Cardiac muscle cell (in vitro differentiated cells and primary cell): Measurements from ENCODE around the gene SPPL3. TPM values are rescaled to one million over a fixed set of nuclear protein-coding genes. Genes with fewer than 3 reads are reported as not detected.

ENCODE experiments used
- DNase-seq, 2 donors: peaks; one replicate each; pipeline versions ENCODE4 v3.0.0 to v3.0.0-alpha.2; 2010 to 2017; ENCODE audit warnings: low read depth in 1 of 2, low spot score in 1 of 2
- H3K27ac ChIP-seq: fragments of 200-600 bp; sonication (generic); 2 replicates; pipeline ENCODE4 v1.5.1; 2016
- H3K27me3 ChIP-seq: fragments of 200-600 bp; sonication (generic); 2 replicates; pipeline ENCODE4 v1.6.0; 2016; ENCODE audit warnings: control low read depth
- H3K36me3 ChIP-seq: fragments of 200-600 bp; sonication (generic); 2 replicates; pipeline ENCODE4 v1.5.1; 2016; ENCODE audit warnings: control low read depth
- H3K4me1 ChIP-seq: fragments of 200-600 bp; sonication (generic); 2 replicates; pipeline ENCODE4 v1.8.1; 2017; ENCODE audit warnings: low read depth, mild to moderate bottlenecking, mixed run types
- H3K4me3 ChIP-seq: fragments of 200-600 bp; sonication (generic); 2 replicates; pipeline ENCODE4 v1.5.1; 2016; ENCODE audit warnings: mild to moderate bottlenecking
- H3K9me3 ChIP-seq: fragments of 200-600 bp; sonication (generic); 2 replicates; pipeline ENCODE4 v1.5.1; 2017; ENCODE audit warnings: low read depth, mild to moderate bottlenecking, control low read depth
- CTCF ChIP-seq: IDR thresholded peaks from 2 replicates; pipeline ENCODE4 v1.5.1; 2012; ENCODE audit warnings: low read depth, mild to moderate bottlenecking, low read length
- polyA plus RNA-seq: library from polyadenylated mRNA; unstranded; fragments of >200 nt; fragmentation: Nextera tagmentation; extraction: Ambion mirVana; gene quantifications from 2 replicates; pipeline ENCODE4 v1.2.1, GENCODE V29; 2016
- total RNA-seq: library from RNA; depleted of rRNA; stranded (reverse); fragments of >200 nt; gene quantifications from 2 replicates; pipeline ENCODE4 v1.2.3, GENCODE V29; 2016

SPPL3 gene
- total and polyA plus RNA-seq, 2 experiments from 2014 or later = 26.9 to 111 TPM

- no peak for TF ChIP-seq CTCF
- no peak for DNase-seq
- Histone ChIP-seq H3K4me1 (no peaks in the 10 kb centered on the region), H3K9me3 (no peaks in the 10 kb centered on the region), H3K27me3 (no peaks in the 10 kb centered on the region), H3K36me3 (no peaks in the 10 kb centered on the region), H3K27ac (no peak overlapping the region), H3K4me3 (no peak overlapping the region)
These were observed 165.0 kb downstream of the SPPL3 start for GRCh38 chr12:120739031-120739762.

DNA sequence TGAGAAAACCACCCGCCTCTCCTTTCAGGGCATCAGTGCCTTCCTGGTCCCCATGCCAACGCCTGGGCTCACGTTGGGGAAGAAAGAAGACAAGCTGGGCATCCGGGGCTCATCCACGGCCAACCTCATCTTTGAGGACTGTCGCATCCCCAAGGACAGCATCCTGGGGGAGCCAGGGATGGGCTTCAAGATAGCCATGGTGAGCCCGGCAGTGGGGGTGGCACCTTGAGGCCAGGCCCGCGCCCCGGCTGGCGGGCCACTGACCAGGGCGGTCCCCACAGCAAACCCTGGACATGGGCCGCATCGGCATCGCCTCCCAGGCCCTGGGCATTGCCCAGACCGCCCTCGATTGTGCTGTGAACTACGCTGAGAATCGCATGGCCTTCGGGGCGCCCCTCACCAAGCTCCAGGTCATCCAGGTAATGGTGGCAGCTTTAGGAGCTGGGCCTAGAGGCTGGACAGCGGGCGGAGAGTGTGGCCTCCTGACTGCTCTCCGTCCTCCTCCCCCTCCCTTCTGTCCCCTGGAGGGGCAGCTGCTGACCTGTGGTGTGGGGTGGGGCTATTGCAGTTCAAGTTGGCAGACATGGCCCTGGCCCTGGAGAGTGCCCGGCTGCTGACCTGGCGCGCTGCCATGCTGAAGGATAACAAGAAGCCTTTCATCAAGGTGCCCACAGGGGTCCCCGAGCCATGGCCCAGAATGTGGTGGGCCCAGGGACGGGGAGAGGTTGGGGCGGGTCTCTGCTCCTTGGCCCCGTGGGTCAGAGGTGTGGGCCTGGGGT is 165.7 kb downstream of the SPPL3 start:
- DNase-seq = no peak
- Histone ChIP-seq H3K4me1 (no peaks in the 10 kb centered on the region), H3K27me3 (no peaks in the 10 kb centered on the region), H3K9me3 (no peaks in the 10 kb centered on the region), H3K36me3 (no peaks in the 10 kb centered on the region), H3K4me3 (no peak overlapping the region), H3K27ac (no peak overlapping the region)
- peak; percentile 0 for TF ChIP-seq CTCF

DNA sequence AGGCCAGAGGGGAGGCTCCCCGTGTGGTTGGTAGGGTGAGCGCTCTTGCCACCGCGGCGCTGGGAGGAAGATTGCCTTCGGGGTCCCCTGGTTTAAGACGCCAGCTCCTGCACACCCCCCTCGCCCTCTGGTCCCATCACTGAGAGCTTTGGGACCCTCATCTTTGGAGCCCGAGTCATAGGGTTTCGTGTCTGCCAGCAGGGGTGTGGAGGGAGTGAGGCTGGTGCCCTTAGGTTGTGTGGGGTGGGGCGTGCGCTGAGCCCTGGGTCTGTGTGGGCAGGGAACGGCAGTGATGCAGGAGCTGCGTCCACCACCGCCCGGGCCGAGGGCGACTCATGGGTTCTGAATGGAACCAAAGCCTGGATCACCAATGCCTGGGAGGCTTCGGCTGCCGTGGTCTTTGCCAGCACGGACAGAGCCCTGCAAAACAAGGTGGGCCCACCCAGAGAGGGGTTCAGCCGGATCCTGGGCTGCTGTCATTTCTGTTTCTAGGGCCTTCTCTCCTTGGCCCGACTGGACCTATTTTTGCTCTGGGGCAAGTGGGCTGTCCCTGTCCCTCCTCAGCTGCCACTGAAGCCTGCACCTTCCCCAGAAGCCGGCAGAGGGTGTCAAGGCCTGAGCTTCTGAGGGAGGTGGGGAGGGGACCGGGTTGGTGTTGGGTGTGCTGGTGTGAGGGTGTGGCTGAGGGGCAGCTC is 166.5 kb downstream of the SPPL3 start:
- no peak overlapping the region for H3K4me3 ChIP-seq
- H3K36me3 ChIP-seq = no peaks in the 10 kb centered on the region
- no peaks in the 10 kb centered on the region for H3K27me3 ChIP-seq
- peak in 1 of 2 donors; percentile 45 for DNase-seq
- peak; percentile 42 for TF ChIP-seq CTCF
- H3K9me3 ChIP-seq = no peaks in the 10 kb centered on the region
- H3K4me1 ChIP-seq = no peaks in the 10 kb centered on the region
- H3K27ac ChIP-seq = no peak overlapping the region

DNA sequence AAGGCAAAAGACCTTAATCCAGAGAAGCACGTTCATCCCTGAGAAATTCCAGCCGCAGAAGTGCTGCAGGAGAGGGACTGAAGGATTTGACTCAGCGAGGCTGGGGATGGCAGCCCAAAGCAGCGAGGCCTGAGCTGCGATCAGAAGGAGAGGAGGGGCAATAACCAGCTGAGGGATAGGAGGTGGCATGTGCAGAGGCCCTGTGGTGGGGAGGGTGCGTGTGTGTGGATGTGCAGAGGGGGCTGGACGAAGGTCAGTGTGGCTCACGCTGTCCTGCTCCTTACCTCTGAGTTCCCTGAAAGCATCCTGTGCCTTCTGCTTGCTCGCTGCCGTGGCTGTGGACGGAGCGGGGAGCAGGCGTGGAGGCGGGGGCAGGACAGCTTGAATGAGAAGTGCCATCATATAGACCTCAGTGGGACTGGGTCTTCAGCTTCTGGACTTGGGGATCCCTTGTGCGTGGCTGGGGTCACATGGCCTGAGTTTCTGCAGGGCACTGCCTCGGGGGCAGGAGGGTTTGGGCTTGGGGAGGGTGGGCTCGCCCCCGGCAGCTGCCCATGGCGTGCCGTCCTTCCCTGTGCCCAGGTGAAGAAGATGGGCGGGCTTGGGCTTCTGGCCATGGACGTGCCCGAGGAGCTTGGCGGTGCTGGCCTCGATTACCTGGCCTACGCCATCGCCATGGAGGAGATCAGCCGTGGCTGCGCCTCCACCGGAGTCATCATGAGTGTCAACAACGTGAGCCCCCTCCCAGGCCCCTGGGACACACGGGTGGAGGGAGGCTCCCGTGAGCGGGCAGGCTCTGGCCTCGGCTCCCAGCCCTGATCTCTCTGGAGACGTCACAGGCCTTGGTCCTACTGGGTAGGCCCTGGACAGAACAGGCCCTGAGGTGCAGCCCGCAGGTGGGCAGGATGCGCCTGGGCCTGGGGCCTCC is 167.5 kb downstream of the SPPL3 start:
- Histone ChIP-seq H3K27ac (no peak overlapping the region), H3K27me3 (no peaks in the 10 kb centered on the region), H3K4me3 (no peak overlapping the region), H3K36me3 (no peaks in the 10 kb centered on the region), H3K9me3 (no peaks in the 10 kb centered on the region), H3K4me1 (no peaks in the 10 kb centered on the region)
- no peak for TF ChIP-seq CTCF
- no peak for DNase-seq

DNA sequence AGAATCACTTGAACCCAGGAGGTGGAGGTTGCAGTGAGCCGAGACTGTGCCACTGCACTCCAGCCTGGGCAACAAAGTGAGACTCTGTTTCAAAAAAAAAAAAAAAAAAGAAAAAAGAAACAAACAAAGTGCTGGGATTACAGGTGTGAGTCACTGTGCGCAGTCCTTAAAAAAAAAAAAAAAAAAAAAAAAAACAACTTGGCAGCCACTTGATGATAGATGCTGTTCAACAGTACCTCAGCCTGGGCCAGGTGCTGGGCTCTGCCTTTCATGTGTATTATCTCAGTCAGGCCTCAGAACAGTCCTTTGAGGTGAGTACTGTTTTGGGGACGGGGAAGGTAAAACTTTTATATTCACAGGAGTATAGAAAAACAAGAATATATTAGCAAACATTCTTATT is 169.0 kb downstream of the SPPL3 start:
- no peak for TF ChIP-seq CTCF
- Histone ChIP-seq H3K4me3 (no peak overlapping the region), H3K27ac (no peak overlapping the region), H3K27me3 (no peaks in the 10 kb centered on the region), H3K36me3 (no peaks in the 10 kb centered on the region), H3K4me1 (no peaks in the 10 kb centered on the region), H3K9me3 (no peaks in the 10 kb centered on the region)
- DNase-seq = no peak
